PFSK-1 (cell line): ENCODE data around the gene DNAH5.

Experiments
- POLR2AphosphoS5 ChIP-seq: IDR thresholded peaks from 2 replicates; pipeline ENCODE4 v1.6.1; 2012; ENCODE audit warnings: low read depth, mild to moderate bottlenecking, control low read depth, low read length, moderate library complexity
- TF ChIP-seq, protein P1 (sequence below), 2 experiments: IDR thresholded peaks; 2 replicates each; pipeline versions ENCODE4 v1.6.1 to v1.8.0; 2011 to 2012; ENCODE audit warnings: low read depth in 2 of 2, low read length in 2 of 2, control low read depth in 1 of 2, inconsistent platforms in 1 of 2, mild to moderate bottlenecking in 1 of 2, moderate library complexity in 1 of 2; ENCODE audit not compliant: insufficient read depth in 1 of 2

GRCh38 chr5:13659391-13659790 lies 285.1 kb downstream of the DNAH5 start:
- TF ChIP-seq, protein P1, sequence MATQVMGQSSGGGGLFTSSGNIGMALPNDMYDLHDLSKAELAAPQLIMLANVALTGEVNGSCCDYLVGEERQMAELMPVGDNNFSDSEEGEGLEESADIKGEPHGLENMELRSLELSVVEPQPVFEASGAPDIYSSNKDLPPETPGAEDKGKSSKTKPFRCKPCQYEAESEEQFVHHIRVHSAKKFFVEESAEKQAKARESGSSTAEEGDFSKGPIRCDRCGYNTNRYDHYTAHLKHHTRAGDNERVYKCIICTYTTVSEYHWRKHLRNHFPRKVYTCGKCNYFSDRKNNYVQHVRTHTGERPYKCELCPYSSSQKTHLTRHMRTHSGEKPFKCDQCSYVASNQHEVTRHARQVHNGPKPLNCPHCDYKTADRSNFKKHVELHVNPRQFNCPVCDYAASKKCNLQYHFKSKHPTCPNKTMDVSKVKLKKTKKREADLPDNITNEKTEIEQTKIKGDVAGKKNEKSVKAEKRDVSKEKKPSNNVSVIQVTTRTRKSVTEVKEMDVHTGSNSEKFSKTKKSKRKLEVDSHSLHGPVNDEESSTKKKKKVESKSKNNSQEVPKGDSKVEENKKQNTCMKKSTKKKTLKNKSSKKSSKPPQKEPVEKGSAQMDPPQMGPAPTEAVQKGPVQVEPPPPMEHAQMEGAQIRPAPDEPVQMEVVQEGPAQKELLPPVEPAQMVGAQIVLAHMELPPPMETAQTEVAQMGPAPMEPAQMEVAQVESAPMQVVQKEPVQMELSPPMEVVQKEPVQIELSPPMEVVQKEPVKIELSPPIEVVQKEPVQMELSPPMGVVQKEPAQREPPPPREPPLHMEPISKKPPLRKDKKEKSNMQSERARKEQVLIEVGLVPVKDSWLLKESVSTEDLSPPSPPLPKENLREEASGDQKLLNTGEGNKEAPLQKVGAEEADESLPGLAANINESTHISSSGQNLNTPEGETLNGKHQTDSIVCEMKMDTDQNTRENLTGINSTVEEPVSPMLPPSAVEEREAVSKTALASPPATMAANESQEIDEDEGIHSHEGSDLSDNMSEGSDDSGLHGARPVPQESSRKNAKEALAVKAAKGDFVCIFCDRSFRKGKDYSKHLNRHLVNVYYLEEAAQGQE (IDR thresholded peaks at IDR 0.05; ENCODE audit: insufficient read depth in 1 of 2, low read depth in 2 of 2, low read length in 2 of 2), result no peak
- TF ChIP-seq POLR2AphosphoS5, result no peak
